HG02678 (cell line): ENCODE measurements around the gene MECP2.

Experiments
- ATAC-seq: cut with Tn5 transposase; IDR thresholded peaks from one replicate; pipeline ENCODE4 v1.9.1; 2021; ENCODE audit warnings: mild to moderate bottlenecking, moderate library complexity; ENCODE audit not compliant: unreplicated experiment

Gene MECP2

GRCh38 chrX:154064637-154065435 lies 32.7 kb downstream of the MECP2 start:
- ATAC-seq, result no peak

GRCh38 chrX:154063234-154063633 lies 34.3 kb downstream of the MECP2 start:
- ATAC-seq, result no peak

GRCh38 chrX:154061801-154062200 lies 35.7 kb downstream of the MECP2 start:
- no peak for ATAC-seq

- ATAC-seq, result no peak
Observed at GRCh38 chrX:154059729-154060245, 37.7 kb downstream of the MECP2 start.

GRCh38 chrX:154059231-154059630 lies 38.3 kb downstream of the MECP2 start:
- no peak for ATAC-seq

GRCh38 chrX:154058214-154058997 lies 39.1 kb downstream of the MECP2 start:
- no peak for ATAC-seq

GRCh38 chrX:154057791-154058190 lies 39.7 kb downstream of the MECP2 start:
- no peak for ATAC-seq

- ATAC-seq, result no peak
Observed at GRCh38 chrX:154056770-154057241, 40.7 kb downstream of the MECP2 start.

GRCh38 chrX:154051201-154051810 lies 46.2 kb downstream of the MECP2 start:
- ATAC-seq, result no peak

- no peak for ATAC-seq
Observed at GRCh38 chrX:154050113-154050495, 47.4 kb downstream of the MECP2 start.

- ATAC-seq, result no peak
Observed at GRCh38 chrX:154049209-154050112, 48.1 kb downstream of the MECP2 start.

GRCh38 chrX:154048398-154048797 lies 49.1 kb downstream of the MECP2 start:
- no peak for ATAC-seq

GRCh38 chrX:154046940-154047610 lies 50.4 kb downstream of the MECP2 start:
- ATAC-seq, result no peak

- no peak for ATAC-seq
Observed at GRCh38 chrX:154046031-154046781, 51.3 kb downstream of the MECP2 start.

- no peak for ATAC-seq
Observed at GRCh38 chrX:154044091-154044490, 53.4 kb downstream of the MECP2 start.

- ATAC-seq, result no peak
Observed at GRCh38 chrX:154043003-154043763, 54.3 kb downstream of the MECP2 start.

GRCh38 chrX:154040863-154041262 lies 56.7 kb downstream of the MECP2 start:
- no peak for ATAC-seq

- ATAC-seq, result no peak
Observed at GRCh38 chrX:154040307-154040756, 57.2 kb downstream of the MECP2 start.
